ENCODE data around the gene RCN1.

RCN1 gene

GRCh38 chr11:32137869-32138268 lies 47.0 kb downstream of the RCN1 start:
- DNase-seq (ENCODE audit: extremely low read depth, low read depth) = no peak
- TF ChIP-seq CTCF (IDR thresholded peaks at IDR 0.05; ENCODE audit: low read depth, low read length, missing control alignments) = no peak
- H3K4me3 ChIP-seq (replicated peaks; ENCODE audit: low read depth, low read length) = no peak overlapping the region

- no peak overlapping the region for H3K4me3 ChIP-seq (replicated peaks; ENCODE audit: low read depth, low read length)
- TF ChIP-seq CTCF (IDR thresholded peaks at IDR 0.05; ENCODE audit: low read depth, low read length, missing control alignments) = no peak
- DNase-seq (ENCODE audit: extremely low read depth, low read depth) = no peak
These were observed 48.0 kb downstream of the RCN1 start for GRCh38 chr11:32138902-32139301.

GRCh38 chr11:32139896-32140520 lies 49.1 kb downstream of the RCN1 start:
- TF ChIP-seq CTCF (IDR thresholded peaks at IDR 0.05; ENCODE audit: low read depth, low read length, missing control alignments) = no peak
- no peak for DNase-seq (ENCODE audit: extremely low read depth, low read depth)
- H3K4me3 ChIP-seq (replicated peaks; ENCODE audit: low read depth, low read length) = no peak overlapping the region

DNA sequence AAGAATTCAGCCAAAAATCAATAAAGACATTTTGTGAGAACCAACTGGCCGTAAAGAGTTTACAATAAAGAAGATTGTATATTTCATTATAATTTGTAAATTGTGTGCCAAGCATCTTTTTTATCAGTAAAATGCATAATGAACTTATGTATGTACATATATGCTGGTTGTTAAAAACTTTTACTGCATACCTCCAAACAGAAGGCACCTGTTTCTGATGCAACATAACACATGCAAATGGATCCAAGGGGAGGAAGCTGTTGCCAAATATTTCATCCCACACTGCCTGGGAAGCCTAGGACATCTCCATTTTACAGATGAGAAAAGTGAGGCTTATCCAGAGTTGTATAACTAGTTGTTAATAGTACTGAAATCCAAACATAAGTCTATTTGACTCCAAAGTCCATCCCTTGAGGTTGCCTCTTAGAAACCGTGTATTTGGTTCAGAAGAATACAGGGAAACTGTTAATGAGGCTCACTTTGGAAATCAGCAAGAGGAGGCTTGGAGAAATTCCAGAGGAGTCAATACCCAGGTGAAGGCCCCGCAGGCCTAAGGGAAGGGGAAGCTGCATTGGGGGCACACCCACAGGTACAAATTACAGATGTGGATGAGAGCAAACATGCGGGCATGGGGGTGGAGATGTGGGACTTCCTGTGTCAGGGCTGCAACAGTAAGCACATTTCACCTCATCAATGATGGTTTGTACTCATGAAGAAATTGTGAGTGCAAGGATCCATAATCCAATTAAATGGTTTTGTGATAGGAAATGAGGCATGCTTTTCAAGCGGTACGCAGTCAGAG lies 51.1 kb downstream of the RCN1 start:
- no peak overlapping the region for H3K4me3 ChIP-seq (replicated peaks; ENCODE audit: low read depth, low read length)
- no peak for DNase-seq (ENCODE audit: extremely low read depth, low read depth)
- no peak for TF ChIP-seq CTCF (IDR thresholded peaks at IDR 0.05; ENCODE audit: low read depth, low read length, missing control alignments)

- TF ChIP-seq CTCF (IDR thresholded peaks at IDR 0.05; ENCODE audit: low read depth, low read length, missing control alignments) = no peak
- no peak overlapping the region for H3K4me3 ChIP-seq (replicated peaks; ENCODE audit: low read depth, low read length)
- DNase-seq (ENCODE audit: extremely low read depth, low read depth) = no peak
These were observed 52.5 kb downstream of the RCN1 start for GRCh38 chr11:32143378-32143777.

- TF ChIP-seq CTCF (IDR thresholded peaks at IDR 0.05; ENCODE audit: low read depth, low read length, missing control alignments) = no peak
- no peak overlapping the region for H3K4me3 ChIP-seq (replicated peaks; ENCODE audit: low read depth, low read length)
- no peak for DNase-seq (ENCODE audit: extremely low read depth, low read depth)
These were observed 54.4 kb downstream of the RCN1 start for GRCh38 chr11:32145282-32145681.

Data from HFF-Myc (cell line).